Measurements from ENCODE around the gene EXOC3. TPM values are rescaled to one million over a fixed set of nuclear protein-coding genes. Genes with fewer than 3 reads are reported as not detected.
"Not testable (repeated sequence)": the region's sequence is repeated elsewhere in the genome, so short reads cannot be mapped to it uniquely, and the experiment has no call there.

Gene EXOC3
- total RNA-seq, 1 experiment from 2014 or later = 55.0 TPM

- no peak for TF ChIP-seq POLR2AphosphoS5 (IDR thresholded peaks at IDR 0.05; ENCODE audit: low read depth, low read length)
- no peak for TF ChIP-seq TCF7L2 (IDR thresholded peaks at IDR 0.05; ENCODE audit: low read depth, low read length)
- TF ChIP-seq CTCF (IDR thresholded peaks at IDR 0.05) = no peak
- no peak for TF ChIP-seq SIN3A (IDR thresholded peaks at IDR 0.05; ENCODE audit: borderline replicate concordance, insufficient read depth, low read depth, low read length)
- TF ChIP-seq, protein P1, sequence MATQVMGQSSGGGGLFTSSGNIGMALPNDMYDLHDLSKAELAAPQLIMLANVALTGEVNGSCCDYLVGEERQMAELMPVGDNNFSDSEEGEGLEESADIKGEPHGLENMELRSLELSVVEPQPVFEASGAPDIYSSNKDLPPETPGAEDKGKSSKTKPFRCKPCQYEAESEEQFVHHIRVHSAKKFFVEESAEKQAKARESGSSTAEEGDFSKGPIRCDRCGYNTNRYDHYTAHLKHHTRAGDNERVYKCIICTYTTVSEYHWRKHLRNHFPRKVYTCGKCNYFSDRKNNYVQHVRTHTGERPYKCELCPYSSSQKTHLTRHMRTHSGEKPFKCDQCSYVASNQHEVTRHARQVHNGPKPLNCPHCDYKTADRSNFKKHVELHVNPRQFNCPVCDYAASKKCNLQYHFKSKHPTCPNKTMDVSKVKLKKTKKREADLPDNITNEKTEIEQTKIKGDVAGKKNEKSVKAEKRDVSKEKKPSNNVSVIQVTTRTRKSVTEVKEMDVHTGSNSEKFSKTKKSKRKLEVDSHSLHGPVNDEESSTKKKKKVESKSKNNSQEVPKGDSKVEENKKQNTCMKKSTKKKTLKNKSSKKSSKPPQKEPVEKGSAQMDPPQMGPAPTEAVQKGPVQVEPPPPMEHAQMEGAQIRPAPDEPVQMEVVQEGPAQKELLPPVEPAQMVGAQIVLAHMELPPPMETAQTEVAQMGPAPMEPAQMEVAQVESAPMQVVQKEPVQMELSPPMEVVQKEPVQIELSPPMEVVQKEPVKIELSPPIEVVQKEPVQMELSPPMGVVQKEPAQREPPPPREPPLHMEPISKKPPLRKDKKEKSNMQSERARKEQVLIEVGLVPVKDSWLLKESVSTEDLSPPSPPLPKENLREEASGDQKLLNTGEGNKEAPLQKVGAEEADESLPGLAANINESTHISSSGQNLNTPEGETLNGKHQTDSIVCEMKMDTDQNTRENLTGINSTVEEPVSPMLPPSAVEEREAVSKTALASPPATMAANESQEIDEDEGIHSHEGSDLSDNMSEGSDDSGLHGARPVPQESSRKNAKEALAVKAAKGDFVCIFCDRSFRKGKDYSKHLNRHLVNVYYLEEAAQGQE (IDR thresholded peaks at IDR 0.05; ENCODE audit: insufficient read depth in 1 of 2, low read depth in 2 of 2, low read length in 1 of 2) = no peak
- H3K4me1 ChIP-seq (ENCODE audit: control insufficient read depth, insufficient read depth, low read length) = peaks cover 9% of the 10 kb centered on the region
- intact Hi-C loops (cut with micrococcal nuclease; ENCODE audit: unreplicated experiment) (no loop called here), in situ Hi-C loops (cut with HindIII; ENCODE audit: low pct_unique_long_range_greater_than_20kb, low sequenced_read_pairs) (no loop called here)
- no peak overlapping the region for H3K27ac ChIP-seq (ENCODE audit: low read length)
- no peaks in the 10 kb centered on the region for H3K36me3 ChIP-seq (ENCODE audit: control insufficient read depth, insufficient read depth, low read length)
- no peaks in the 10 kb centered on the region for H3K27me3 ChIP-seq (ENCODE audit: control insufficient read depth, insufficient read depth, low read length)
- ChIA-PET POLR2A (no interaction called here), CTCF (interaction anchor here (0.6 kb wide), 1 partner anchor 186 kb away, joined by 3 read pairs; no protein-coding TSS in a partner anchor)
- ATAC-seq (peak; percentile 41; the same call in 1 of the 2 replicates), DNase-seq (ENCODE audit: low read depth, low spot score) (no peak)
- H3K4me3 ChIP-seq (ENCODE audit: low read depth in 2 of 2, low read length in 2 of 2) = peak overlapping the region in 1 of 2 experiments; percentile 26; a peak in 1 of 4 replicates
- no peaks in the 10 kb centered on the region for H3K9me3 ChIP-seq (ENCODE audit: control insufficient read depth, insufficient read depth, low read depth, low read length)
- no TSS peak for BruUV-seq (replicated peaks)
Observed at GRCh38 chr5:505951-506525, 63.1 kb downstream of the EXOC3 start.

DNA sequence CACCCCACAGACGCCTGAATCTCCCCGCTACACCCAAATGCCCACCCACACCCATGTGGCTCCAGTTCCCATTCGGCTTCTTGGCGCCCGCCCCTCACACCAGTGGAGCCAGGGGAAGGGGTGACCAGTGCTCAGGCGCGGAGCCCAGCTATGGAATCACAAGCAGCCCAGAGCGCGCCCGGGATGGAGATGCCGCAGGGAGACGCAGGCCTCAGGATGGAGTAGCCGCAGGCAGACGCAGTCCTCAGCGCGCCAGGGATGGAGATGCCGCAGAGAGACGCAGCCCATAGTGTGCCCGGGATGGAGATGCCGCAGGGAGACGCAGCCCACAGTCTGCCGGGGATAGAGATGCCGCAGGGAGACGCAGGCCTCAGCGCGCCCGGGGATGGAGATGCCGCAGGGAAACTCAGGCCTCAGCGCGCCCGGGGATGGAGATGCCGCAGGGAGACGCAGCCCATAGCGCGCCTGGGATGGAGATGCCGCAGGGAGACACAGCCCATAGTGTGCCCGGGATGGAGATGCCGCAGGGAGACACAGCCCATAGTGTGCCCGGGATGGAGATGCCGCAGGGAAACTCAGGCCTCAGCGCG is 65.1 kb downstream of the EXOC3 start:
- H3K9me3 ChIP-seq (ENCODE audit: control insufficient read depth, insufficient read depth, low read depth, low read length); in situ Hi-C loops (cut with HindIII; ENCODE audit: low pct_unique_long_range_greater_than_20kb, low sequenced_read_pairs); intact Hi-C loops (cut with micrococcal nuclease; ENCODE audit: unreplicated experiment); CTCF ChIA-PET; H3K27me3 ChIP-seq (ENCODE audit: control insufficient read depth, insufficient read depth, low read length); ATAC-seq; H3K36me3 ChIP-seq (ENCODE audit: control insufficient read depth, insufficient read depth, low read length); H3K27ac ChIP-seq (ENCODE audit: low read length); H3K4me1 ChIP-seq (ENCODE audit: control insufficient read depth, insufficient read depth, low read length); BruUV-seq (replicated peaks); H3K4me3 ChIP-seq (ENCODE audit: low read depth in 2 of 2, low read length in 2 of 2); DNase-seq (ENCODE audit: low read depth, low spot score): not testable (repeated sequence)
- POLR2A ChIA-PET = interaction anchor here (0.7 kb wide), 1 partner anchor 398 kb away, joined by 3 read pairs; no protein-coding TSS in a partner anchor

GRCh38 chr5:509611-510185 is 66.7 kb downstream of the EXOC3 start:
- intact Hi-C loops (cut with micrococcal nuclease; ENCODE audit: unreplicated experiment) = no loop called here
- Histone ChIP-seq H3K4me1 (ENCODE audit: control insufficient read depth, insufficient read depth, low read length) (peaks cover 9% of the 10 kb centered on the region), H3K9me3 (ENCODE audit: control insufficient read depth, insufficient read depth, low read depth, low read length) (no peaks in the 10 kb centered on the region), H3K27me3 (ENCODE audit: control insufficient read depth, insufficient read depth, low read length) (no peaks in the 10 kb centered on the region), H3K27ac (ENCODE audit: low read length) (no peak overlapping the region), H3K4me3 (ENCODE audit: low read depth in 2 of 2, low read length in 2 of 2) (no peak overlapping the region), H3K36me3 (ENCODE audit: control insufficient read depth, insufficient read depth, low read length) (no peaks in the 10 kb centered on the region)
- BruUV-seq (replicated peaks) = no TSS peak
- DNase-seq (ENCODE audit: low read depth, low spot score) = no peak
- TF ChIP-seq TCF7L2 (IDR thresholded peaks at IDR 0.05; ENCODE audit: low read depth, low read length) (no peak), POLR2AphosphoS5 (IDR thresholded peaks at IDR 0.05; ENCODE audit: low read depth, low read length) (no peak), CTCF (IDR thresholded peaks at IDR 0.05) (no peak), SIN3A (IDR thresholded peaks at IDR 0.05; ENCODE audit: borderline replicate concordance, insufficient read depth, low read depth, low read length) (no peak)
- TF ChIP-seq, protein P1 (IDR thresholded peaks at IDR 0.05; ENCODE audit: insufficient read depth in 1 of 2, low read depth in 2 of 2, low read length in 1 of 2) = no peak
- CTCF ChIA-PET = no interaction called here
- POLR2A ChIA-PET = no interaction called here
- in situ Hi-C loops (cut with HindIII; ENCODE audit: low pct_unique_long_range_greater_than_20kb, low sequenced_read_pairs) = no loop called here
- no peak for ATAC-seq
